K562 (cell line): Measurements from ENCODE around the gene PRKCE. TPM values are rescaled to one million over a fixed set of nuclear protein-coding genes. Genes with fewer than 3 reads are reported as not detected.

Experiments used
- ATF3 ChIP-seq, 2 experiments: fragments of 450-650 bp in 1 of 2; sonication (generic) in 1 of 2; formaldehyde crosslinking in 1 of 2; IDR thresholded peaks in 1 of 2; conservative IDR thresholded peaks in 1 of 2; 2 replicates each; pipeline versions ENCODE4 v1.6.1 to v1.8.1; 2016 to 2023; ENCODE audit warnings: mild to moderate bottlenecking in 2 of 2, moderate library complexity in 2 of 2, inconsistent platforms in 1 of 2, missing genetic modification reagents in 1 of 2
- CREB1 ChIP-seq, 2 experiments: sonication (generic) in 1 of 2; formaldehyde crosslinking in 1 of 2; IDR thresholded peaks; 2 replicates each; pipeline versions ENCODE4 v1.6.1 to v1.8.0; 2012 to 2022; ENCODE audit warnings: inconsistent platforms in 1 of 2, mild to moderate bottlenecking in 1 of 2, missing genetic modification reagents in 1 of 2, moderate library complexity in 1 of 2
- ETS2 ChIP-seq: IDR thresholded peaks from 2 replicates; pipeline ENCODE4 v1.6.1; 2016; ENCODE audit warnings: borderline replicate concordance, missing genetic modification characterization, mild to moderate bottlenecking, moderate library complexity, missing compliant biosample characterization; ENCODE audit not compliant: poor library complexity, severe bottlenecking
- ETV1 ChIP-seq: fragments of 450-650 bp; conservative IDR thresholded peaks from 2 replicates; pipeline ENCODE4 v1.6.1; 2016; ENCODE audit warnings: missing genetic modification characterization, control low read depth, low read depth, missing compliant biosample characterization
- FOXJ2 ChIP-seq: fragments of 200-800 bp; sonication (Bioruptor generic); IDR thresholded peaks from 2 replicates; pipeline ENCODE4 v1.6.1; 2016; ENCODE audit warnings: missing genetic modification characterization, missing compliant biosample characterization
- HBP1 ChIP-seq: fragments of 450-650 bp; formaldehyde crosslinking; IDR thresholded peaks from 2 replicates; pipeline ENCODE4 v1.4.0; 2022; ENCODE audit warnings: missing genetic modification characterization
- KLF6 ChIP-seq: fragments of 250-450 bp; sonication (Bioruptor Pico); IDR thresholded peaks from 2 replicates; pipeline ENCODE4 v1.4.0; 2020; ENCODE audit warnings: mild to moderate bottlenecking, moderate library complexity, borderline replicate concordance
- NR2C1 ChIP-seq, 2 experiments: fragments of 450-650 bp; IDR thresholded peaks; 2 replicates each; pipeline ENCODE4 v1.6.1; 2017; ENCODE audit warnings: mild to moderate bottlenecking in 2 of 2, antibody characterized with exemption in 1 of 2, inconsistent platforms in 1 of 2, missing compliant biosample characterization in 1 of 2, missing genetic modification characterization in 1 of 2
- RNF2 ChIP-seq: sonication (generic); IDR thresholded peaks from 2 replicates; pipeline ENCODE4 v1.6.1; 2016
- SPI1 ChIP-seq: IDR thresholded peaks from 2 replicates; pipeline ENCODE4 v1.6.1; 2011; ENCODE audit warnings: low read depth, low read length, control low read depth, borderline replicate concordance
- USF2 ChIP-seq: sonication (generic); formaldehyde crosslinking; IDR thresholded peaks from 2 replicates; pipeline ENCODE4 v1.5.0; 2020; ENCODE audit warnings: missing genetic modification reagents
- ZNF140 ChIP-seq: fragments of 250-450 bp; sonication (Bioruptor Pico); IDR thresholded peaks from 2 replicates; pipeline ENCODE4 v1.8.0; 2021; ENCODE audit warnings: moderate library complexity, mild to moderate bottlenecking, inconsistent platforms
- ZNF197 ChIP-seq: fragments of 200-800 bp; sonication (Bioruptor generic); IDR thresholded peaks from 2 replicates; pipeline ENCODE4 v1.6.1; 2016; ENCODE audit warnings: low read depth, missing genetic modification characterization, missing compliant biosample characterization
- ZNF280A ChIP-seq: fragments of 450-650 bp; IDR thresholded peaks from 2 replicates; pipeline ENCODE4 v1.6.1; 2018; ENCODE audit warnings: mild to moderate bottlenecking, low read depth; ENCODE audit not compliant: partially characterized antibody
- ZNF41 ChIP-seq: fragments of 250-450 bp; sonication (Bioruptor Pico); conservative IDR thresholded peaks from 2 replicates; pipeline ENCODE4 v1.4.0; 2020; ENCODE audit warnings: mild to moderate bottlenecking
- ZNF639 ChIP-seq, 2 experiments: fragments of 200-800 bp in 1 of 2; sonication (Bioruptor generic) in 1 of 2; sonication (generic) in 1 of 2; formaldehyde crosslinking in 1 of 2; IDR thresholded peaks in 1 of 2; conservative IDR thresholded peaks in 1 of 2; 2 replicates each; pipeline versions ENCODE4 v1.5.0 to v1.6.1; 2016 to 2020; ENCODE audit warnings: missing compliant biosample characterization in 1 of 2, missing genetic modification characterization in 1 of 2, missing genetic modification reagents in 1 of 2
- polyA plus RNA-seq, 8 experiments: library from polyadenylated mRNA; depleted of rRNA in 4 of 8; stranded (reverse) in 5 of 8; unstranded in 3 of 8; fragments of >200 nt; fragmentation: Nextera tagmentation in 2 of 8; fragmentation: Illumina TruSeq in 1 of 8; extraction: Ambion mirVana in 2 of 8; extraction: Trizol in 1 of 8; gene quantifications; 2 replicates each; pipeline versions ENCODE4 v1.2.1 to v1.2.3, GENCODE V29; 2011 to 2014; ENCODE audit warnings: inconsistent platforms in 1 of 8, missing spikeins in 1 of 8
- total RNA-seq, 7 experiments: library from RNA; depleted of rRNA in 6 of 7; stranded (reverse); fragments of >200 nt in 6 of 7; fragmentation: Illumina TruSeq in 2 of 7; extraction: Trizol in 2 of 7; gene quantifications; 2 replicates each; pipeline versions ENCODE4 v1.2.1 to v1.2.3, GENCODE V29; 2011 to 2021; ENCODE audit warnings: low replicate concordance in 1 of 7

The PRKCE gene
- total and polyA plus RNA-seq, 9 of the 15 experiments (the other 6 are each of a cell fraction or from before 2014, with no cell fraction given), result 0.06 to 1.0 (median 0.22) TPM; not detected in 1

GRCh38 chr2:45786030-45786835 is 134.8 kb downstream of the PRKCE start (continued):
- TF ChIP-seq ETV1 (tag) (peak; percentile 76), FOXJ2 (no peak), ZNF140 (CRISPR knock-in tag) (no peak), KLF6 (peak; percentile 38; the same call in 1 of the 2 replicates), ZNF197 (CRISPR knock-in tag) (peak; percentile 42; the same call in 1 of the 2 replicates), USF2 (CRISPR knock-in tag) (no peak), NR2C1 (IDR thresholded peaks at IDR 0.05) (no peak), NR2C1 (tag; IDR thresholded peaks at IDR 0.05) (no peak), CREB1 (IDR thresholded peaks at IDR 0.05) (no peak), CREB1 (CRISPR knock-in tag; IDR thresholded peaks at IDR 0.05) (no peak), ETS2 (tag) (no peak), ZNF280A (no peak), SPI1 (0 out of 2 replicates have a peak, but pooled peaks have one; percentile 9), RNF2 (peak; percentile 78; the same call in 1 of the 2 replicates), ZNF639 (CRISPR knock-in tag; conservative IDR thresholded peaks at IDR 0.05 in 1 of 2, IDR thresholded peaks at IDR 0.05 in 1 of 2) (peak in 1 of 2 experiments; percentile 62; a peak in 1 of 4 replicates), ZNF41 (CRISPR knock-in tag) (0 out of 2 replicates have a peak, but pooled peaks have one; percentile 10), HBP1 (no peak), ATF3 (IDR thresholded peaks at IDR 0.05) (peak; percentile 13; the same call in 1 of the 2 replicates), ATF3 (CRISPR knock-in tag; conservative IDR thresholded peaks at IDR 0.05) (no peak)
